Measurements from ENCODE around the gene UGT1A9. TPM values are rescaled to one million over a fixed set of nuclear protein-coding genes. Genes with fewer than 3 reads are reported as not detected.

The UGT1A9 gene
- total and polyA plus RNA-seq, 2 of the 13 experiments (the other 11 are each of a cell fraction or from before 2014, with no cell fraction given): 0.07 TPM; not detected in 1

- Histone ChIP-seq H3K27me3 (ENCODE audit: control insufficient read depth in 1 of 2, insufficient read depth in 2 of 2, low read length in 2 of 2) (no peaks in the 10 kb centered on the region), H3K4me3 (replicated peaks in 1 of 3; ENCODE audit: insufficient read depth in 1 of 3, low read depth in 2 of 3, low read length in 3 of 3) (no peak overlapping the region), H3K4me1 (ENCODE audit: insufficient read depth, low read length) (no peaks in the 10 kb centered on the region), H3K79me2 (ENCODE audit: insufficient read depth, low read length) (no peaks in the 10 kb centered on the region), H2AFZ (ENCODE audit: low read length) (no peak overlapping the region), H3K36me3 (replicated peaks in 1 of 2; ENCODE audit: control insufficient read depth in 1 of 2, insufficient read depth in 2 of 2, low read length in 2 of 2) (no peaks in the 10 kb centered on the region), H3K4me2 (ENCODE audit: low read depth, low read length) (no peak overlapping the region), H3K9ac (ENCODE audit: insufficient read depth, low read depth, low read length) (no peak overlapping the region), H3K27ac (ENCODE audit: extremely low read length, insufficient read depth, low read length) (no peak overlapping the region), H3K9me3 (ENCODE audit: low read length) (no peaks in the 10 kb centered on the region), H4K20me1 (ENCODE audit: insufficient read depth, low read length) (no peaks in the 10 kb centered on the region)
- ChIA-PET POLR2A (no interaction called here), CTCF (ENCODE audit: low intra/inter-chr PET ratio, low total read pairs) (no interaction called here)
- TF ChIP-seq ZC3H13 (CRISPR knock-in tag; IDR thresholded peaks at IDR 0.05): no peak
- TF ChIP-seq, protein P1, sequence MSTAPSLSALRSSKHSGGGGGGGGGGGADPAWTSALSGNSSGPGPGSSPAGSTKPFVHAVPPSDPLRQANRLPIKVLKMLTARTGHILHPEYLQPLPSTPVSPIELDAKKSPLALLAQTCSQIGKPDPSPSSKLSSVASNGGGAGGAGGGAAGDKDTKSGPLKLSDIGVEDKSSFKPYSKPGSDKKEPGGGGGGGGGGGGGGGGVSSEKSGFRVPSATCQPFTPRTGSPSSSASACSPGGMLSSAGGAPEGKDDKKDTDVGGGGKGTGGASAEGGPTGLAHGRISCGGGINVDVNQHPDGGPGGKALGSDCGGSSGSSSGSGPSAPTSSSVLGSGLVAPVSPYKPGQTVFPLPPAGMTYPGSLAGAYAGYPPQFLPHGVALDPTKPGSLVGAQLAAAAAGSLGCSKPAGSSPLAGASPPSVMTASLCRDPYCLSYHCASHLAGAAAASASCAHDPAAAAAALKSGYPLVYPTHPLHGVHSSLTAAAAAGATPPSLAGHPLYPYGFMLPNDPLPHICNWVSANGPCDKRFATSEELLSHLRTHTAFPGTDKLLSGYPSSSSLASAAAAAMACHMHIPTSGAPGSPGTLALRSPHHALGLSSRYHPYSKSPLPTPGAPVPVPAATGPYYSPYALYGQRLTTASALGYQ (CRISPR knock-in tag; IDR thresholded peaks at IDR 0.05): no peak
- no peak for TF ChIP-seq KDM3A (CRISPR knock-in tag; IDR thresholded peaks at IDR 0.05; ENCODE audit: low read depth)
- TF ChIP-seq ESRRA (CRISPR knock-in tag; IDR thresholded peaks at IDR 0.05; ENCODE audit: low read depth): no peak
- TF ChIP-seq, protein P2, sequence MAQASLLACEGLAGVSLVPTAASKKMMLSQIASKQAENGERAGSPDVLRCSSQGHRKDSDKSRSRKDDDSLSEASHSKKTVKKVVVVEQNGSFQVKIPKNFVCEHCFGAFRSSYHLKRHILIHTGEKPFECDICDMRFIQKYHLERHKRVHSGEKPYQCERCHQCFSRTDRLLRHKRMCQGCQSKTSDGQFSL (CRISPR knock-in tag; IDR thresholded peaks at IDR 0.05): no peak
- TF ChIP-seq, protein P3, sequence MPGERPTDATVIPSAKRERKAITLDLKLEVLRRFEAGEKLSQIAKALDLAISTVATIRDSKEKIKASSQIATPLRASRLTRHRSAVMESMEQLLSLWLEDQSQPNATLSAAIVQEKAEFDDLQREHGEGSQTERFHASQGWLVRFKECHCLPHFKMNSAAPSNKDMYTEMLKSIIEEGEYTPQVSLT (CRISPR knock-in tag; IDR thresholded peaks at IDR 0.05; ENCODE audit: borderline replicate concordance, low read depth): no peak
- no peak for TF ChIP-seq ZBTB7A (CRISPR knock-in tag; IDR thresholded peaks at IDR 0.05)
- TF ChIP-seq SMARCC2 (IDR thresholded peaks at IDR 0.05): no peak
- TF ChIP-seq USF2 (IDR thresholded peaks at IDR 0.05; ENCODE audit: low read depth, low read length): no peak
- TF ChIP-seq USF2 (CRISPR knock-in tag; IDR thresholded peaks at IDR 0.05; ENCODE audit: borderline replicate concordance): no peak
- no peak for TF ChIP-seq ZBTB3 (CRISPR knock-in tag; IDR thresholded peaks at IDR 0.05; ENCODE audit: borderline replicate concordance, low read depth)
- no peak for TF ChIP-seq ZNF253 (CRISPR knock-in tag; IDR thresholded peaks at IDR 0.05; ENCODE audit: borderline replicate concordance)
- intact Hi-C loops (cut with micrococcal nuclease; ENCODE audit: unreplicated experiment) (no loop called here), in situ Hi-C loops (cut with HindIII; ENCODE audit: extremely low pct_ligation_motif_present, low pct_unique_long_range_greater_than_20kb) (no loop called here)
- ATAC-seq: no peak
- DNase-seq (ENCODE audit: low spot score): no peak
- no peak for FAIRE-seq
- 13% methylated on average over 1 of the region's 1 CpG for whole genome bisulfite sequencing (ENCODE audit: low lambda C conversion rate)
- no TSS peak for BruUV-seq (replicated peaks)
These were observed 2.6 kb downstream of the UGT1A9 start for GRCh38 chr2:233674314-233674713.
